GM21786 (cell line): Measurements from ENCODE around the gene PTPRN2.

Experiments
- ATAC-seq: cut with Tn5 transposase; IDR thresholded peaks from one replicate; pipeline ENCODE4 v1.9.1; 2021; ENCODE audit not compliant: unreplicated experiment

PTPRN2 gene

GRCh38 chr7:158085741-158086695 lies 501.6 kb downstream of the PTPRN2 start:
- no peak for ATAC-seq

- ATAC-seq = no peak
Measured at GRCh38 chr7:158084555-158084954, 503.1 kb downstream of the PTPRN2 start.

- no peak for ATAC-seq
Measured at GRCh38 chr7:158083526-158084310, 503.9 kb downstream of the PTPRN2 start.

- ATAC-seq = no peak
Measured at GRCh38 chr7:158082761-158083160, 504.9 kb downstream of the PTPRN2 start.

GRCh38 chr7:158080899-158081445 lies 506.7 kb downstream of the PTPRN2 start:
- ATAC-seq = no peak

- no peak for ATAC-seq
Measured at GRCh38 chr7:158077934-158078910, 509.4 kb downstream of the PTPRN2 start.

GRCh38 chr7:158077151-158077840 lies 510.3 kb downstream of the PTPRN2 start:
- ATAC-seq = no peak

- no peak for ATAC-seq
Measured at GRCh38 chr7:158076656-158077055, 511.0 kb downstream of the PTPRN2 start.

- no peak for ATAC-seq
Measured at GRCh38 chr7:158076215-158076614, 511.4 kb downstream of the PTPRN2 start.

GRCh38 chr7:158075633-158076001 lies 512.0 kb downstream of the PTPRN2 start:
- no peak for ATAC-seq

- ATAC-seq = no peak
Measured at GRCh38 chr7:158074896-158075632, 512.6 kb downstream of the PTPRN2 start.

GRCh38 chr7:158073845-158074840 lies 513.5 kb downstream of the PTPRN2 start:
- no peak for ATAC-seq

GRCh38 chr7:158072991-158073730 lies 514.5 kb downstream of the PTPRN2 start:
- no peak for ATAC-seq

GRCh38 chr7:158070222-158070920 lies 517.3 kb downstream of the PTPRN2 start:
- ATAC-seq = no peak

GRCh38 chr7:158068853-158069252 lies 518.8 kb downstream of the PTPRN2 start:
- no peak for ATAC-seq

GRCh38 chr7:158067931-158068482 lies 519.6 kb downstream of the PTPRN2 start:
- ATAC-seq = no peak
